Right kidney (tissue), 1 donor: Measurements from ENCODE around the gene RND2.

Experiments used
- DNase-seq: peaks from one replicate; pipeline ENCODE4 v3.0.0-alpha.2; 2016

Gene RND2

DNA sequence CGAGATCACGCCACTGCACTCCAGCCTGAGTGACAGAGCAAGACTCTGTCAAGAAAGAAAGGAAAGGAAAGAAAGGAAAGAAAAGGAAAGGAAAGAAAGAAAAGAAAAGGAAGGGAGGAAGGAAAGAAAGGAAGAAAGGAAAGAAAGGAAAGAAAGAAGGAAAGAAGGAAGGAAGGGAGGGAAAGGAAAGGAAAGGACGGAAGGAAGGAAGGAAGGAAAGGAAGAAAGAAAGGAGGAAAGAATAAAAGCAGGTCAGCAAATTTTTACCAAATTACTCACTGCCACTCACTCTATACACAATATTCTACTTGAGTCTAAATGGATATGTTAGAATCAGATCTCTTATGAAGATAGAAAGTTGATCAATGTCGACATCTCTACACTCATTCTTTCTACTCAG is 49.8 kb downstream of the RND2 start:
- DNase-seq: no peak

DNA sequence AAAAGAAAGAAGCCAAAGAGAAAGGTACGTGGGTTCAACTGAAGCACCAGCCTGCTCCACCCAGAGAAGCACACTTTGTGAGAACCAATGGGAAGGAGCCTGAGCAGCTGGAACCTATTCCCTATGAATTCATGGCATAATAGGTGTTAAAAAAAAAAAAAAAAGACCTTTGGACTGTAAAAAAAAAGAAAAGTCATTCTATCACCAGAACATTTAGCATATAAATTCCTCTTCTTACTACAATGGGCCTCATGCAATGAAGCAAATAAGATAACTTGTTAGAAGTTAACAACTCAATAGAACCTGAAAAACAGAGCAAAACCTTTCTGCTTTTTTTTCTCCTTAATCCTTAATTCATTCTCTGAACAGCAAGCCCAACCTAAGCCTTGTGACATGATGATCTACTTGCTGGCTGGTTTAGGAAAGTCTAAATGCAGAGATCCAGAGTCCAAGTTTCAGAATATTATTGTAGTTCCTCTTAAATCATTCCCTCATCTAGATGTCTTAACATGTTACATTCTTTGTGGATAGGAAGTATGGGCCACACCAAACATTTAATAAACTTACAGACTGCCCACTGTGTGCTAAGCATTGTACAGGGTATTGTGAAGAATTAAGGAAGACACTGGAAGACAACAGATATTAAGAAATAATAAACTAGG is 54.7 kb downstream of the RND2 start:
- DNase-seq: no peak
